GM12865 (cell line): ENCODE results near the gene ZNRF1.
A peak's percentile ranks its signal among the peaks of the same experiment; 100 is the strongest.
"Not testable (repeated sequence)": the region's sequence is repeated elsewhere in the genome, so short reads cannot be mapped to it uniquely, and the experiment has no call there.

Experiments used
- DNase-seq: peaks from one replicate; pipeline ENCODE4 v3.0.0; 2010; ENCODE audit warnings: low read depth
- H3K4me3 ChIP-seq: 2 replicates; pipeline ENCODE4 v1.5.1; 2011; ENCODE audit warnings: mild to moderate bottlenecking, low read depth, low read length, control low read depth
- CTCF ChIP-seq: IDR thresholded peaks from 2 replicates; pipeline ENCODE4 v1.5.1; 2011; ENCODE audit warnings: low read length, control low read depth, low read depth, inconsistent platforms; ENCODE audit not compliant: insufficient read depth; ENCODE audit errors: missing control alignments

ZNRF1 gene

GRCh38 chr16:75086281-75086680 is 87.5 kb downstream of the ZNRF1 start:
- H3K4me3 ChIP-seq: no peak overlapping the region
- no peak for TF ChIP-seq CTCF
- no peak for DNase-seq

- no peak overlapping the region for H3K4me3 ChIP-seq
- no peak for DNase-seq
- TF ChIP-seq CTCF: no peak
These were observed 88.0 kb downstream of the ZNRF1 start for GRCh38 chr16:75086688-75087374.

- no peak overlapping the region for H3K4me3 ChIP-seq
- TF ChIP-seq CTCF: no peak
- peak; percentile 18 for DNase-seq
These were observed 88.7 kb downstream of the ZNRF1 start for GRCh38 chr16:75087375-75087979.

GRCh38 chr16:75088216-75088615 is 89.4 kb downstream of the ZNRF1 start:
- no peak for DNase-seq
- H3K4me3 ChIP-seq: no peak overlapping the region
- no peak for TF ChIP-seq CTCF

- DNase-seq: no peak
- TF ChIP-seq CTCF: no peak
- no peak overlapping the region for H3K4me3 ChIP-seq
These were observed 90.1 kb downstream of the ZNRF1 start for GRCh38 chr16:75088934-75089333.

- no peak for TF ChIP-seq CTCF
- H3K4me3 ChIP-seq: no peak overlapping the region
- peak; percentile 58 for DNase-seq
These were observed 90.8 kb downstream of the ZNRF1 start for GRCh38 chr16:75089486-75090202.

GRCh38 chr16:75090899-75091298 is 92.1 kb downstream of the ZNRF1 start:
- not testable (repeated sequence) for H3K4me3 ChIP-seq, DNase-seq

GRCh38 chr16:75091619-75092018 is 92.8 kb downstream of the ZNRF1 start:
- not testable (repeated sequence) for DNase-seq, H3K4me3 ChIP-seq
